Endothelial cell of hepatic sinusoid (primary cell): ENCODE data around the gene ITGAE.
"Not testable (repeated sequence)": the region's sequence is repeated elsewhere in the genome, so short reads cannot be mapped to it uniquely, and the experiment has no call there.

ENCODE experiments used
- in situ Hi-C: cut with HindIII; loops from 2 replicates; pipeline ENCODE4 v1.10.0; 2017; ENCODE audit warnings: low sequenced_read_pairs

The ITGAE gene

GRCh38 chr17:3702041-3702539, 98.9 kb downstream of the ITGAE start:
- in situ Hi-C loops, result not testable (repeated sequence)

- in situ Hi-C loops, result loop anchor here (10.0 kb wide), 1 partner anchor 65 kb away; no protein-coding TSS in a partner anchor
These were observed 101.0 kb downstream of the ITGAE start for GRCh38 chr17:3699951-3700350.

GRCh38 chr17:3698139-3698538, 102.8 kb downstream of the ITGAE start:
- in situ Hi-C loops, result loop anchor here (10.0 kb wide), 1 partner anchor 67 kb away; no protein-coding TSS in a partner anchor

GRCh38 chr17:3697103-3697476, 103.9 kb downstream of the ITGAE start:
- in situ Hi-C loops, result loop anchor here (10.0 kb wide), 1 partner anchor 68 kb away; no protein-coding TSS in a partner anchor

GRCh38 chr17:3695723-3696411, 105.1 kb downstream of the ITGAE start, which contains the start of gene P2RX5:
Gene P2RX5, minus strand, starts transcription at chr17:3696155. Its CDS starts 150 bp downstream, at chr17:3696005.
- in situ Hi-C loops, result loop anchor here (10.0 kb wide), 1 partner anchor 69 kb away; no protein-coding TSS in a partner anchor

DNA sequence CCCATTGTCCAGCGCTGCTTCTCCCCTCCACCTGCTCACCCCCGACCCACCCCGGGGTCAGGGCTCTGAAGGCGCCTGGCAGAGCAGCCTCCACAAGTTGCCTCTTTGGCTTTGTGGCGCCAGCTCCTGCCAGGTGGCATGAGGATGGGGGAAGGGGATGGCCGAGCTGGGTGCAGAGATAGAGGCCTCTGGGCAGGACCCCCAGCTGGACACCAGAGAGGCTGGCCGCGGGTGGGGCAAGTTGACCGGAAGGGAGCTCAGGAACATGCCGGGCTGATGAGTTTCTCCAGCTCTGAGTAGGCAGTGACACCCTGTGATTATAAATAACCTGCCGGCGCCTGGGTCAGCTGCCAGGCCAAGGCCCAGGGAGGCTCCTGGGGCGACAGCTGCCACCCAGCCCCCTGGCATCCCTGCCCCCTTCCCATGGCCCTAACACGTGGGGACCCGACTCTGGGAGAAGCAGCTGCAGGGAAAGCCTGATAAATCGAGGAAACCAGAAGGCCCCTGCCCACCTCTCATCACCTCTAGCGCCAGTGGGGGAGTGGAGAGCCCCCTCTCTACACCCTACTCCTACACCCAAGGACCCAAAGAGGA, 105.8 kb downstream of the ITGAE start:
- in situ Hi-C loops, result loop anchor here (10.0 kb wide), 1 partner anchor 70 kb away; no protein-coding TSS in a partner anchor

DNA sequence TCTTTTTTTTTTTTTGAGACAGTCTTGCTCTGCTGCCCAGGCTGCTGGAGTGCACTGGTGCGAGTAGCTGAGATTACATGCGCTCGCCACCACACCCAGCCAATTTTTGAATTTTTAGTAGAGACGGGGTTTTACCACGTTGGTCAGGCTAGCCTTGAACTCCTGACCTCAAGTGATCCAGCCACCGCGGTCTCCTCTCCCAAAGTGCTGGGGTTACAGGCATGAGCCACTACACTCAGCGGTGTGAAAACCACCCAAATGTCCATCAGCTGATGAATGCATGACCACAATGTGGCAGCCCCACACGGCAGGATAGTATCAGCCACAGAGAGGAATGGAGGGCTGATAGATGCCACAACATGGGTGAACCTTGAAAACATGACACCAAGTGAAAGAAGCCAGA, 107.2 kb downstream of the ITGAE start:
- in situ Hi-C loops, result loop anchor here (10.0 kb wide), 1 partner anchor 71 kb away; no protein-coding TSS in a partner anchor

DNA sequence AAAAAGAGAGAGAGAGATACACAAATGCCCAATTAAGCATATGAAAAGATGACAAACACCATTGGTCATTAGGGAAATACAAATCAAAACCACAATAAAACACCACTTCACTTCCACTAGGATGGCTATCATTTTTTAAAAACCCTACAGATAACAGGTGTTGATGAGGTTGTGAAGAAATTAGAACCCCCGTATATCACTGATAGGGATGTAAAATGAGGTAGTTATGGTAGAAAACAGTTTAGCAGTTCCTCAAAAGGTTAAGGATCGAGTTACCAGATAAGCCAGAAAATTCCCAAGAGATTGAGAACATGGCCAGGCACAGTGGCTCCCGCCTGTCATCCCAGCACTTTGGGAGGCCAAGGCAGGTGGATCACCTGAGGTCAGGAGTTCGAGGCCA, 107.8 kb downstream of the ITGAE start:
- in situ Hi-C loops, result loop anchor here (10.0 kb wide), 1 partner anchor 72 kb away; no protein-coding TSS in a partner anchor

DNA sequence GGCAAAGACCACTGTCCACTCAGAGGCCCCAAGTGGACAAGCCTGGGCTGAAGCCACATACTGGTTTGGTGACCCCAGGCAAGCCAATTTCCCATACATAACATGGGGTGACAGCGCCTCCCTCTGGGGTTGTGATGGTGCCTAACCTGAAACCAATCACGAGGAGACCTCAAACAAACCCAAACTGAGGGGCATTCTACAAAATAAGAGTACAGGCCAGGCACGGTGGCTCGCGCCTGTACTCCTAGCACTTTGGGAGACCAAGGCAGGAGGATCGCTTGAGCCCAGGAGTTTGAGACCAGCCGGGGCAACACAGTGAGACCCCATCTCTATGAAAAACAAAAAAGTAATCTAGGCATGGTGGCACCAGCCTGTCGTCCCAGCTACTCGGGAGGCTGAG, 108.6 kb downstream of the ITGAE start:
- in situ Hi-C loops, result loop anchor here (10.0 kb wide), 1 partner anchor 72 kb away; no protein-coding TSS in a partner anchor

- in situ Hi-C loops, result loop anchor here (10.0 kb wide), 1 partner anchor 73 kb away; no protein-coding TSS in a partner anchor
These were observed 109.3 kb downstream of the ITGAE start for GRCh38 chr17:3691617-3692067.

DNA sequence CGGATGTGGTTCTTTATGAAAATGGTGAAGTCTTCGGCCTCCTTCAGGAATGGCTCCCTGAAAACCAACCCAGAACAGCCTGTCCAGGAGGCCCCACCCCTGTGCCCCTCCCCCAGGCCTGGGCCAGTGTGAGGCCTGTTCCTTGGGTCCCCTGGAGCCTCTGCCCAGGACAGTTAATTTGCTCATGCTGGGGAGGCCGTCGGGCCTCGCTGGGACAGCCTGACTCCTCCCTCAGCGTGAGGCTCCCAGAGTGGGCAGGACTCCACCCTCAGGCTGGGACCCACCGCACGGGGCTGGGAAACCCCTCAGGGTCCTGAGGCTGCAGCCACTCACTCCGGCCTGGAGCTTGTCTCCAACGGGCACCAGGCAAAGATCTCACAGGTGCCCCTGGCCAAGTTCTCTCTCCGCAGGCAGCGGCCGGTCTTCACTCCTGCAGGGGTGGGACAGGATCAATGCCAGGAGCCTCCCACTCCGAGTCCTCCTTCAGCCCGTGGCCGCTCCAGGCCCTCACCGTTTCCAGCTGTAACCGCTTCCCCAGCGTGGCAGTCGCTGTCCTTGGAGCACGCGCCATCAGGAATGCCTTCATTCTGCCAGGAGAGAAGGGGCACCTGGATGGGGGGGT, 110.8 kb downstream of the ITGAE start:
- in situ Hi-C loops, result loop anchor here (10.0 kb wide), 1 partner anchor 75 kb away; no protein-coding TSS in a partner anchor

DNA sequence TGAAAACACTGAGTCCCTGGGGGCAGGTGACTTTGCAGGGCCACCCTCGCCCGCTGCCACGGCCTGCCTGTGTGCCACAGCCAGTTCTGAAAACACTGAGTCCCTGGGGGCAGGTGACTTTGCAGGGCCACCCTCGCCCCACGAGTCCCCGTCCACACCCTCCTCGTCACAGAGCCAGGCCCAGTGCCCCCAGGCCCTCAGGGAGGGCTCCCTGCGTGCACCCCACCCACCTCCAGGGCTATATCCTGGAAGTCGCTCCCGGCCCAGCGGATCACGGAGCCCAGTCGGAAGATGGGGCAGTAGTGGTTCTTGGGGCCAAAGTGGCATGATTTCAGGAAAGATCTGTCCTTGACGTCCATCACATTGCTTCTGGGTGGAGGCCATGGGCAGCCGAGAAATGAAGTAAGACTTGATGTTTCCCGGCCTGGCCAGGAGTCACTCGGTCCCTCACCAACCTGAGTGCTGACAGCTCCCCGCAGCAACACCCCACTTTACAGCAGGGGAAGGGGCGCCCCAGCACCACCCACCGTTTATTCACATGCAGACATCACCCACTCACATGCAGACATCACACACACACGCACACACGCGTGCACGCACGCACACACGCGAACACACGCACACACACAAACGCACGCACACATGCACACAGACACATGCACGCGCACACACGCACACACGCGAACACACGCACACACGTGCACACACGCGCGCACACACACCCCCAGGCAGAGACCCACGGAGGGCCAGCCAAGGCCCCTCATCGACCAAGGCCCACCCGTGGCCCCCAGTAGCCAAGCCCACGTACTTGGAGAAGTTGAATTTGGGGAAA, 111.5 kb downstream of the ITGAE start:
- in situ Hi-C loops, result loop anchor here (10.0 kb wide), 1 partner anchor 75 kb away; no protein-coding TSS in a partner anchor

DNA sequence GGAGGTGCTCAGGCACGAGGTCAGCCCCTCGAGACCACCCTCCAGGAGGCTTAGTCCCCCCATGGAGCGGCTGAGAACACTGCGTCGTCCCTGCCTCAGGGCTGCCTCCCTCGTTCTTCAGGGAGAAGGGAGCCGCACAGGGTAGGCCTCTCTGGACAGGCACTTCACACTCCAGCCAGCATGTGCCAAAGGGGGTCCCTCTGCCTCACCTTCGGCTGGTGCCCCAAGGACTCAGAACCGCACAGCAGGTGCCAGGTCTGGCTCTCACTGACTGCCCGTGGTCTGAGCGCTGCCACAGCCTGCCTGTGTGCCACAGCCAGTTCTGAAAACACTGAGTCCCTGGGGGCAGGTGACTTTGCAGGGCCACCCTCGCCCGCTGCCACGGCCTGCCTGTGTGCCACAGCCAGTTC, 112.1 kb downstream of the ITGAE start:
- in situ Hi-C loops, result no loop called here

DNA sequence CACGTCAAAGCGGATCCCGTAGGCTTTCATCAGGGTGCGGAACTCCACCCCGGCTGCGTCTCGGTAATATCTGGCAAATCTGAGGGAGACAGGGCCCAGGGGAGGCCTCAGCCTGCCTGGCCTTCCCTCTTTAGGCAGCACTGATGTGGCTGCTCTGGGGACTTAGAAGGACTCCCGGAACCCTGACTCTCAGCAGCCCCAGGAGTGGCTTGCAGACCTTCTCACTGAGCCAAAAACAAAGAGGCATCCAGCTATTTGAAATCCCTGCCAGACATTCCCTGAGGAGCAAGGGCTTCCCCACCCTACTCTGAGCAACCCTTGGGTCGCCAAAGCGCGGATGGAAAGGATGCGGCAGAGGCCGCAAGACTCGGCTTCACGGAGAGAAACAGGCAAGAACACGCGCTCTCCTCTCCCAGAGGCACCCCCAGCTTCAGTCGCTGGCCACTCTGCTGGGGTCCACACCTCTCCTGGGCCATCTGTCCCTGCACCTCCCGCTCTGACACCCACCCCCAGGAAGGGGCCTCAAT, 112.9 kb downstream of the ITGAE start:
- in situ Hi-C loops, result no loop called here

GRCh38 chr17:3685174-3685573, 115.8 kb downstream of the ITGAE start:
- in situ Hi-C loops, result no loop called here

DNA sequence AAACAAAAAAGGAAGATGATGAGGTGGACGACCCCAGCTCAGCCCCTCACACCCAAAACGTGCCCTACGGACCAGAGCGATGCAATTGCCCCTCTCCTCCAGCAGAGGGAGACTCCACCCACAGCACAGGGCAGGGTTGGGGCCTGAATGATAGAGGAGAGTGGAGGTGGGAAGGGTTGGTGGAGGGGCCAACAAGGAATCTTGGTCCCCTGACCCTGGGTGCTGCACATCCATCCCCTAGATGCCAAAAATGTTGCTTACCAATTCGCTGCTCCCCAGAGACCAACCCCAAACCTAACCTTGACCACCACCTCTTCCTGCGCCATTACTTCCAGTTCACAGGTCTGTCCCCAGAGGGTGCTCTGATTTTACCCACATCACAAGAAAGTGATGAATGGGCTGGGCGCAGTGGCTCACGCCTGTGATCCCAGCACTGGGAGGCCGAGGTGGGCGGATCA, 117.9 kb downstream of the ITGAE start:
- in situ Hi-C loops, result no loop called here

DNA sequence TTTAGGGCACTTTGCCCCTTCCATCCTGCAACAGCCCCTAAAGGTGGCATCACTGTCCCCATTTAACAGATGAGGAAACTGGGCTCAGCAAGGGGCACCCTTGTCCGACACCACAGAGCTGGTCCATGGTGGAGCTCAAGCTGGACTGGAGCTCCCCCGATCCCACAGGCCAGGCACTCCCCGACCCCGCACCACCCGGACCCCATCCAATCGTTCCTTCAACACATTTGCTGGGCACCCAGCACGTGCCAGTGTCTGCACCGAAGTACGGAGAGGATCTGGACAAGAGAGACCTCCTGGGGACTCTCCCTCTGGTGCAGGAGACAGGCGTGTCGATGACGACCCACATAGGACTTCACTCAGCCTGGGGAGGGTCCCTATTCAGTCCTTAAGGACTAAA, 119.0 kb downstream of the ITGAE start:
- in situ Hi-C loops, result no loop called here

GRCh38 chr17:3681565-3681964, 119.4 kb downstream of the ITGAE start:
- in situ Hi-C loops, result no loop called here

DNA sequence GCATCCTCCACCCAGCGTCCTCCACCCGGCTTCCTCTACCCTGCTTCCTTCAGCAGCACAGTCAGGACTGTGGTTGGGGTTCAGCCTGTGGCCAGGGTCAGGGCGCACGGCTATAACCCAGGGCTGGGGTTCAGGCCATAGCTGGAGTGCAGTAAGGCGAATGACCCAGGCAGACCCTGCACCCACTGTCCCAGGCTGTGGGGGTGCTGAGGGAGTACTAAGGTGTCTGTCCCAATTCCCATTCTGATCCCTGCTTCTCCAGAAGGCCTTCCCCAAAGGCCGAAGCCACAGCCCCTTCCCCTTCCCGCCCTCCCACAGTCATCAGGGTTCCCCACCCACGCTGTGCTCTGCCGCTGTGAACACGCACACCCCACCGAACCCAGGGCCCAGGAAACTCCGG, 119.9 kb downstream of the ITGAE start:
- in situ Hi-C loops, result no loop called here
